Measurements from ENCODE around the gene BAHD1.
A peak's percentile ranks its signal among the peaks of the same experiment; 100 is the strongest.

The BAHD1 gene

DNA sequence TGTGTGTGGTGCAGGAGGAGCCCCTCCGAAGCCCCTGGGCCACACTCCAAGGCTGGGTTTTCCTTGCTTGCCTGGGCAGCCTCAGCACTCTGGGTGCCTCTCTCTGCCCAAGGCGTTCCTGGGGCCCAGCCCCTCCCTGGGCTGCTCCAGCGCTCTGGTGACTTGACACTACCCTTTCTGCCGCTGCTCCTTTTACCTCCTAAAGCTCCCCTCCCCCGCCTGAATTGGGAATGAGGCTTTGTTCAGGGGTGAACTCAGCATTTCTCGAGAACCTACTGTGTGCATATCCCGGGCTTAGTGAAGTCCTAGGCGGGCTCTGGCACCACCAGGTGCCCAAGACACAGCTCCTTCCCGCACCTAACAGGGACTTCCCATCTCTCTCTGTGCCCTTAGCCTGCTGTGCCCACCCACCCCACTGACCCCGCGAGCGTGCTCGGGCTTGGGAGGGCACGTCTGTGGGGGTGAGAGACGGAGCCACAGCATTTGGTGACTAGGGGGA lies 1.2 kb upstream of the BAHD1 start:
- peak; percentile 4; the same call in 2 of the 3 replicates for ATAC-seq
- TF ChIP-seq GLIS3 (CRISPR knock-in tag; IDR thresholded peaks at IDR 0.05) (no peak), PATZ1 (CRISPR knock-in tag; IDR thresholded peaks at IDR 0.05; ENCODE audit: borderline replicate concordance) (no peak), TCF4 (CRISPR knock-in tag; IDR thresholded peaks at IDR 0.05; ENCODE audit: borderline replicate concordance) (no peak), TSHZ2 (CRISPR knock-in tag; IDR thresholded peaks at IDR 0.05) (no peak), ISL1 (CRISPR knock-in tag; IDR thresholded peaks at IDR 0.05) (no peak), OSR1 (CRISPR knock-in tag; IDR thresholded peaks at IDR 0.05) (no peak), SNAI2 (CRISPR knock-in tag; IDR thresholded peaks at IDR 0.05) (no peak), TOX (CRISPR knock-in tag; IDR thresholded peaks at IDR 0.05; ENCODE audit: borderline replicate concordance) (no peak), ZFP3 (CRISPR knock-in tag; IDR thresholded peaks at IDR 0.05) (no peak)
- TF ChIP-seq, protein P1, sequence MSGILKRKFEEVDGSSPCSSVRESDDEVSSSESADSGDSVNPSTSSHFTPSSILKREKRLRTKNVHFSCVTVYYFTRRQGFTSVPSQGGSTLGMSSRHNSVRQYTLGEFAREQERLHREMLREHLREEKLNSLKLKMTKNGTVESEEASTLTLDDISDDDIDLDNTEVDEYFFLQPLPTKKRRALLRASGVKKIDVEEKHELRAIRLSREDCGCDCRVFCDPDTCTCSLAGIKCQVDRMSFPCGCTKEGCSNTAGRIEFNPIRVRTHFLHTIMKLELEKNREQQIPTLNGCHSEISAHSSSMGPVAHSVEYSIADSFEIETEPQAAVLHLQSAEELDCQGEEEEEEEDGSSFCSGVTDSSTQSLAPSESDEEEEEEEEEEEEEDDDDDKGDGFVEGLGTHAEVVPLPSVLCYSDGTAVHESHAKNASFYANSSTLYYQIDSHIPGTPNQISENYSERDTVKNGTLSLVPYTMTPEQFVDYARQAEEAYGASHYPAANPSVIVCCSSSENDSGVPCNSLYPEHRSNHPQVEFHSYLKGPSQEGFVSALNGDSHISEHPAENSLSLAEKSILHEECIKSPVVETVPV (CRISPR knock-in tag; IDR thresholded peaks at IDR 0.05) = no peak

DNA sequence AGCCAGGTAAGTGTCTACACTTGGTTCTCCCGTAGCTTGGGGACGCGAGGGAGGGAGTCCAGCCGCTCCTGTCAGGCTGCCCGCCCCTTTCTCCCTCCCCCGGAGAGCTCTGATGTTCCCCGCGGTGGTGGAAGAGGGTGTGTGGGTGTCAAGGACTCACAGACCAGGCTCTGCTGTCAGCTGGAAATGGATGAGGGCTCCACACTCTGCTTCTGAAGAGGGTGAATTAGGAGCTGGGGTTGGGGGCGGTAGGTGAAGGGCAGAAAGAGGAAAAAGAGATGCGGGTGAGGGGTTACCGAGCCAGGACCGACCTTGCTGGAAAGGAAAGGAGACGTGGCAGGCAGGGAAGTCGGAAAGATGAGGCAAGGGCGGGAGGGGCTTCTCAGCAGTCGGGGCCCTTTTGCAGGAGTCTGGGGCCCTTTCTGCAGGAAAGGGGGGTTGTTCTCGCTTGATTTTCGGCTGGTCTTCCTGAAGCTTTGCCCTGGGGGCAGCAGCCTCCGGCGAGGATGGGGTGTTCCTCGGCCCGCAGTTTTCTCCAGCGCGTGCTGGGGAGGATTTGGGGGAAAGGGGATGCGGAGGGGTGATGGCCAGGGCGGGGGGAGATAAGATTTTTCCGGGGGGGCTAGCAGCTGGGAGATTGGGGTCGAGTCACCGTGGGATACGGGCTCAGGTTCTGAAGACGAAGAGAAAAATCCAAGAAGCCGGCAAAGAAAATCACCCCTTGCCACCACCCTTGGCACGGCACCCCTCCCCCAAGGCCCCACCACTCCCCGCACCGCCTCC lies 602 bp upstream of the BAHD1 start:
- no peak for TF ChIP-seq TSHZ2 (CRISPR knock-in tag; IDR thresholded peaks at IDR 0.05)
- no peak for TF ChIP-seq BACH2 (CRISPR knock-in tag; IDR thresholded peaks at IDR 0.05; ENCODE audit: borderline replicate concordance)
- TF ChIP-seq ZC3H10 (CRISPR knock-in tag; IDR thresholded peaks at IDR 0.05) = no peak
- TF ChIP-seq, protein P1 (CRISPR knock-in tag; IDR thresholded peaks at IDR 0.05) = no peak
- TF ChIP-seq RARB (CRISPR knock-in tag; IDR thresholded peaks at IDR 0.05) = no peak
- no peak for TF ChIP-seq ZFP30 (CRISPR knock-in tag; IDR thresholded peaks at IDR 0.05)
- no peak; the same call in 1 of the 2 replicates for TF ChIP-seq PATZ1 (CRISPR knock-in tag; IDR thresholded peaks at IDR 0.05; ENCODE audit: borderline replicate concordance)
- TF ChIP-seq ZFP3 (CRISPR knock-in tag; IDR thresholded peaks at IDR 0.05) = no peak
- no peak for TF ChIP-seq OSR1 (CRISPR knock-in tag; IDR thresholded peaks at IDR 0.05)
- no peak for TF ChIP-seq SNAI2 (CRISPR knock-in tag; IDR thresholded peaks at IDR 0.05)
- no peak for TF ChIP-seq PPARA (CRISPR knock-in tag; IDR thresholded peaks at IDR 0.05; ENCODE audit: borderline replicate concordance)
- no peak for TF ChIP-seq ESRRG (CRISPR knock-in tag; IDR thresholded peaks at IDR 0.05)
- no peak for TF ChIP-seq ZNF70 (CRISPR knock-in tag; IDR thresholded peaks at IDR 0.05)
- no peak for TF ChIP-seq POU6F1 (CRISPR knock-in tag; IDR thresholded peaks at IDR 0.05; ENCODE audit: borderline replicate concordance, low read depth)
- no peak for TF ChIP-seq ZNF8 (CRISPR knock-in tag; IDR thresholded peaks at IDR 0.05)
- no peak for TF ChIP-seq TCF4 (CRISPR knock-in tag; IDR thresholded peaks at IDR 0.05; ENCODE audit: borderline replicate concordance)
- TF ChIP-seq CSDC2 (CRISPR knock-in tag; IDR thresholded peaks at IDR 0.05) = no peak
- TF ChIP-seq GLIS3 (CRISPR knock-in tag; IDR thresholded peaks at IDR 0.05) = no peak
- TF ChIP-seq TOX (CRISPR knock-in tag; IDR thresholded peaks at IDR 0.05; ENCODE audit: borderline replicate concordance) = no peak
- no peak for TF ChIP-seq ISL1 (CRISPR knock-in tag; IDR thresholded peaks at IDR 0.05)
- peak; percentile 44 for ATAC-seq

Measured in SK-N-SH treated with all-trans-retinoic acid at 6 μM for 48 hours (cell line).